Transverse colon (tissue), 4 donors: ENCODE results near the gene RPS6KA2. TPM values are rescaled to one million over a fixed set of nuclear protein-coding genes. Genes with fewer than 3 reads are reported as not detected.

Source experiments
- DNase-seq: peaks from one replicate; pipeline ENCODE4 v3.0.0-alpha.2; 2019
- H3K27ac ChIP-seq, 4 donors: fragments of 200-600 bp; sonication (generic); 2 replicates each; pipeline ENCODE4 v1.5.1; 2016 to 2018; ENCODE audit warnings: inconsistent platforms in 4 of 4
- H3K27me3 ChIP-seq: fragments of 200-600 bp; sonication (generic); 2 replicates; pipeline ENCODE4 v1.5.1; 2017; ENCODE audit warnings: inconsistent platforms
- H3K36me3 ChIP-seq, 4 donors: fragments of 200-600 bp; sonication (generic); 2 replicates each; pipeline ENCODE4 v1.5.1; 2017 to 2019; ENCODE audit warnings: inconsistent platforms in 4 of 4
- H3K4me1 ChIP-seq, 4 donors: fragments of 200-600 bp; sonication (generic); 2 replicates each; pipeline ENCODE4 v1.5.1; 2017 to 2020; ENCODE audit warnings: inconsistent platforms in 4 of 4
- H3K4me3 ChIP-seq, 4 donors: fragments of 200-600 bp; sonication (generic); 1 replicate in 1 of 4; 2 replicates in 3 of 4; pipeline versions ENCODE4 v1.5.1 to v1.6.1; 2017 to 2019; ENCODE audit warnings: inconsistent platforms in 4 of 4
- H3K9me3 ChIP-seq, 2 donors: fragments of 200-600 bp; sonication (generic); 2 replicates each; pipeline ENCODE4 v1.5.1; 2017 to 2019; ENCODE audit warnings: inconsistent platforms in 2 of 2
- CTCF ChIP-seq, 5 experiments: fragments of 200-600 bp in 3 of 5; fragments of 450-650 bp in 2 of 5; sonication (generic) in 3 of 5; IDR thresholded peaks; 1 replicate in 2 of 5; 2 replicates in 3 of 5; pipeline ENCODE4 v1.5.1; 2016 to 2017; ENCODE audit warnings: antibody characterized with exemption in 5 of 5, inconsistent platforms in 3 of 5, mild to moderate bottlenecking in 2 of 5, moderate library complexity in 1 of 5
- EP300 ChIP-seq: sonication (generic); formaldehyde crosslinking; IDR thresholded peaks from one replicate; pipeline ENCODE4 v1.6.1; 2017; ENCODE audit warnings: antibody characterized with exemption, low read depth
- POLR2A ChIP-seq: fragments of 450-650 bp; IDR thresholded peaks from one replicate; pipeline ENCODE4 v1.6.1; 2016; ENCODE audit warnings: antibody characterized with exemption, mild to moderate bottlenecking, moderate library complexity
- POLR2AphosphoS5 ChIP-seq, 3 donors: sonication (generic); formaldehyde crosslinking; IDR thresholded peaks; one replicate each; pipeline ENCODE4 v1.6.1; 2016; ENCODE audit warnings: antibody characterized with exemption in 3 of 3
- WGBS, 2 donors: methylation state at CpG; one replicate each; pipeline ENCODE4 v1.1.5; 2018; ENCODE audit warnings: low coverage in 1 of 2; 5-methylcytosine and 5-hydroxymethylcytosine counted together
- in situ Hi-C, 4 donors: fragments of 200-750 bp; cut with MboI; loops; one replicate each; pipeline versions ENCODE4 v1.15.0 to v1.15.1; 2017; ENCODE audit warnings: low sequenced_read_pairs in 3 of 4, low pct_ligation_motif_present in 1 of 4, low pct_unique_long_range_greater_than_20kb in 1 of 4
- intact Hi-C: fragments of 100-400 bp; cut with DNase I; formaldehyde crosslinking; loops from one replicate; pipeline ENCODE4 v1.15.1; 2023; ENCODE audit warnings: low total_unique reads
- total RNA-seq, 4 donors: library from RNA; depleted of rRNA; stranded (reverse); fragments of >200 nt; gene quantifications; one replicate each; pipeline ENCODE4 v1.1.0, GENCODE V29; 2016

The RPS6KA2 gene
- total RNA-seq, 4 donors from 2014 or later: 9.6 to 41.1 (median 15.4) TPM

GRCh38 chr6:166662690-166663089, 35.6 kb upstream of the RPS6KA2 start:
- intact Hi-C loops (no loop called here), in situ Hi-C loops (no loop called here)
- no peaks in the 10 kb centered on the region for H3K27me3 ChIP-seq
- no peaks in the 10 kb centered on the region for H3K36me3 ChIP-seq
- TF ChIP-seq POLR2AphosphoS5 (IDR thresholded peaks at IDR 0.05): no peak
- no peak for TF ChIP-seq POLR2A
- no peak for TF ChIP-seq EP300
- no peak for TF ChIP-seq CTCF (IDR thresholded peaks at IDR 0.05)
- no peaks in the 10 kb centered on the region for H3K9me3 ChIP-seq
- no peak for DNase-seq
- H3K4me3 ChIP-seq: no peak overlapping the region
- no peak overlapping the region for H3K27ac ChIP-seq
- WGBS, 2 donors: 85 to 91% methylated on average over 6 to 11 of the region's 11 CpGs
- peaks cover 0 to 5% (median 0%) of the 10 kb centered on the region in 4 donors for H3K4me1 ChIP-seq

GRCh38 chr6:166661327-166662085, 34.5 kb upstream of the RPS6KA2 start:
- in situ Hi-C loops: no loop called here
- intact Hi-C loops: no loop called here
- no peak overlapping the region for H3K4me3 ChIP-seq
- no peak for DNase-seq
- 79 to 90% methylated on average over 11 to 12 of the region's 12 CpGs for whole genome bisulfite sequencing, 2 donors
- H3K4me1 ChIP-seq: peaks cover 0 to 9% (median 3%) of the 10 kb centered on the region in 4 donors
- no peak for TF ChIP-seq POLR2AphosphoS5 (IDR thresholded peaks at IDR 0.05)
- TF ChIP-seq CTCF (IDR thresholded peaks at IDR 0.05): no peak
- no peak for TF ChIP-seq EP300
- TF ChIP-seq POLR2A: no peak
- H3K27me3 ChIP-seq: peaks cover 4% of the 10 kb centered on the region
- no peaks in the 10 kb centered on the region for H3K36me3 ChIP-seq
- H3K27ac ChIP-seq: no peak overlapping the region
- H3K9me3 ChIP-seq: no peaks in the 10 kb centered on the region

- Histone ChIP-seq H3K9me3 (no peaks in the 10 kb centered on the region), H3K27ac (no peak overlapping the region), H3K4me1 (peaks cover 0 to 11% (median 5%) of the 10 kb centered on the region in 4 donors), H3K4me3 (no peak overlapping the region), H3K36me3 (no peaks in the 10 kb centered on the region), H3K27me3 (peaks cover 7% of the 10 kb centered on the region)
- WGBS, 2 donors: 81 to 96% methylated on average over 5 of the region's 5 CpGs
- TF ChIP-seq POLR2A (no peak), POLR2AphosphoS5 (IDR thresholded peaks at IDR 0.05) (no peak), EP300 (no peak), CTCF (IDR thresholded peaks at IDR 0.05) (no peak)
- intact Hi-C loops: no loop called here
- no peak for DNase-seq
- in situ Hi-C loops: no loop called here
These were observed 33.2 kb upstream of the RPS6KA2 start for GRCh38 chr6:166660157-166660688.

- 93% methylated on average over 13 of the region's 13 CpGs; no CpG with 5 or more reads in 1 of the 2 donors for WGBS, 2 donors
These were observed 32.5 kb upstream of the RPS6KA2 start for GRCh38 chr6:166659581-166659980.

More at GRCh38 chr6:166659581-166659980, 32.5 kb upstream of the RPS6KA2 start:
- in situ Hi-C loops: no loop called here
- intact Hi-C loops: no loop called here
- Histone ChIP-seq H3K27ac (no peak overlapping the region), H3K36me3 (no peaks in the 10 kb centered on the region), H3K27me3 (peaks cover 7% of the 10 kb centered on the region), H3K4me3 (no peak overlapping the region), H3K4me1 (peaks cover 0 to 11% (median 5%) of the 10 kb centered on the region in 4 donors), H3K9me3 (no peaks in the 10 kb centered on the region)
- no peak for DNase-seq
- no peak for TF ChIP-seq EP300
- no peak for TF ChIP-seq POLR2A
- TF ChIP-seq CTCF (IDR thresholded peaks at IDR 0.05): no peak
- TF ChIP-seq POLR2AphosphoS5 (IDR thresholded peaks at IDR 0.05): no peak
